Amniotic stem cell (primary cell): Measurements from ENCODE around the gene MAP2K6.

Experiments
- DNase-seq: peaks from one replicate; lab custom pipeline; 2025; lab: John Stamatoyannopoulos, UW

Gene MAP2K6

GRCh38 chr17:69427486-69428197 is 13.1 kb downstream of the MAP2K6 start:
- DNase-seq: no peak

GRCh38 chr17:69428252-69428980 is 13.9 kb downstream of the MAP2K6 start:
- no peak for DNase-seq

GRCh38 chr17:69430488-69430887 is 16.0 kb downstream of the MAP2K6 start:
- DNase-seq: no peak

DNA sequence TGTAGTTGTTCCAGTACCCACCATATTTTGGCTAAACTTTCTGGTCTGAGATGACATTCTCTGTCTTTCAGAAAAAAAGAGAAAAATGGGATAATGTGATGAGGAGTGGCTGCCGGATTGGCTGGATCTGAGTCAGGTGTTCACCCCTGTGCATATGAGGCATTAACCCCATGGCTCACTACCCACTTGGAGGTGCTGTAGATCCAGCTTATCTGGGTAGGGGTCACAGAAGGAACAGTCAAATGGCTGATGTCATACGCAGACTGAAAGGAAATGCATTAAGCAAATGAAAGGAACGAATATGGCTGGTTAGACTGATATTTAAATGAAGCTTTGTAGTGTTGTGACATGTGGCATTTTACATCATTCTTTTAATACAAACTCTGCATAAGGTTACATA is 17.3 kb downstream of the MAP2K6 start:
- DNase-seq: no peak

DNA sequence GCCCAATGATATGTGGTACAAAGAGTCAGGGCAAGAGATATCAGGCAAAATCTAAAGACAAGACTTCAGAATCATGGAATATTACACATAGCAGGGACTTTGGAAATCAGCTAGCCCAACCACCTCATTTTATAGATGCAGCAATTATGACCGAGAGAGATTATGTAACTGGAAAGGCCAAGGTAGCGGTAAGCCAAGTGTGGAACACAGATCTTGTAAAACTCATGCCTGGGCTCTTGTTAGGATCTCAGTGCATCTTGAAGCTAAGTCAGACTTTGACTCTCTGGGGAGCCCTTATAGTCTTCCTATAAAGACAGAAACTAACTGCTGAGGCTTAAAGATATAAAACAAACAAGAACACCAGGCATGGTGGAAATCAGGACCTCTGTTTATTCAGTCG is 18.6 kb downstream of the MAP2K6 start:
- no peak for DNase-seq

GRCh38 chr17:69434164-69434579 is 19.7 kb downstream of the MAP2K6 start:
- no peak for DNase-seq

GRCh38 chr17:69435971-69436696 is 21.6 kb downstream of the MAP2K6 start:
- DNase-seq: no peak

- DNase-seq: no peak
Observed at GRCh38 chr17:69437475-69437874, 23.0 kb downstream of the MAP2K6 start.

GRCh38 chr17:69438776-69439175 is 24.3 kb downstream of the MAP2K6 start:
- no peak for DNase-seq

- DNase-seq: no peak
Observed at GRCh38 chr17:69441179-69441578, 26.7 kb downstream of the MAP2K6 start.

- DNase-seq: no peak
Observed at GRCh38 chr17:69443138-69443537, 28.6 kb downstream of the MAP2K6 start.

DNA sequence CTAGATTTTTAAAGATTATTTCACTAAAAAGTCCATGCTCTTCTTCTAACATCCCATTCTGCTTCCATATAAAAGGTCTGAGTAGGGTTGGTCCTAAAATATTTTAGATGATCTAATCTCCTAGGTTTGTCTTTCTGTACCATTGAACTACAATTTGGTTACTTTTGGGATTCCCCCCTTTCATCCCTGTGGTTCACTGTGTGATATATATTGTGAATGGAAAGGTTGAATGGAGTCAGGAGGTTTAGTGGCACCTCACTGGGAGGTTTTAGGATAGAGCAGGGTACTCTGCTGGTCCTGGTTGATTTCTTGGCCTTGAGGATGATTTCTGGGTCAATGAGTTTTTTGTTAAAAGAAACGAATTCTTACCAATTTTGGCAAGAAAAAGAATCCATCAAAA is 29.5 kb downstream of the MAP2K6 start:
- no peak for DNase-seq

GRCh38 chr17:69445132-69445531 is 30.6 kb downstream of the MAP2K6 start:
- no peak for DNase-seq

DNA sequence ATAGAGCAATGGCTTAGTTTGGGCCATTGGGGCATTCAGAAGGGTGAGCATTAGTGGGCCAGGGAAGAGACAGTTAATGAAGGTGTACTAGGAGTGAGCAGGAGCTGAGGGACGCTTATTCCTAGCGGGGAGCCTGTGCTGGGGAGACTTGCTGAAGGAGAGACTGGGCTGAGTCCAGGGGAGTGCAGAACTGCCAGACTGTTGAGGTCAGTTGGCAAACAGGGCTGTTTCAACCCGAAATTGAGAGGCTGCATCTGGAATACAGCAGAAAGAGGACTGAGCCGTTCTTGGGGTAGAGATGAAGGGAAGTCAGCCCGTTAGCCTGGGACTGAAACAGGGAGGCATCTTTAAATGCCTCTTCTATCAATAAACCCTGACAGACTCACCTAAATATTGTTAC is 33.2 kb downstream of the MAP2K6 start:
- DNase-seq: no peak

DNA sequence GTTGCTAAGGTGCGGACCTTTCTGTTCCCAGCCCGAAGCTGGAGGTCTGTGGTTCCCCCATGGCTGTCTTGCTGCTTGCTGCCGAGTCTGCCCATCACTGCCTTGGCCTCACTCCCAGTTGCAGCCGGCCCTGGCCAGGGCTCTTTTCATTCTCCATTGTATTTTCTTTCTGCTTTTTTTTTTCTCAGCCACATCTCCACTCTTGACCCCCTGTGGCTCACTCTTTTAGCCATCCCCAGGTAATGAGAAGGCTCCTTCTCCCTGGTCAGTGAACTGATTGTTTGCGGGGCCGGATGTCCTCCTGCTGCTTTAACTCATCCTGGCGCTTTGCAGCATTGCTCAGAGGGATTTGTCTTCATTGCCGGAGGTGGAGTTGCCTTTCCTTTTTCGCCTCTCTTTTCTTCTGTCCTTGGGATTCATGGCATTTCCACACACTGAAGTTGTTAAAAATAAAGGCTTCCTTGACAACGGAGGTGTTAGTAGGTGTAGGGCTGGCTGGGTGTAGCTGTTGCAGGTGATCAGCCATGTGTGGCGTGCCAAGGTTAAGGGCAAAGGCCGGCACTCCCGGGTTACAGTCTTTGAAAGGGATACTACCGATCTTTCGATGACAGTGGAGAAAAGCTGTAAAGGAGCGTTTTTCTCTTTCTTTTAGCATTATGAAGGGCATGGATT is 34.1 kb downstream of the MAP2K6 start:
- no peak for DNase-seq

DNA sequence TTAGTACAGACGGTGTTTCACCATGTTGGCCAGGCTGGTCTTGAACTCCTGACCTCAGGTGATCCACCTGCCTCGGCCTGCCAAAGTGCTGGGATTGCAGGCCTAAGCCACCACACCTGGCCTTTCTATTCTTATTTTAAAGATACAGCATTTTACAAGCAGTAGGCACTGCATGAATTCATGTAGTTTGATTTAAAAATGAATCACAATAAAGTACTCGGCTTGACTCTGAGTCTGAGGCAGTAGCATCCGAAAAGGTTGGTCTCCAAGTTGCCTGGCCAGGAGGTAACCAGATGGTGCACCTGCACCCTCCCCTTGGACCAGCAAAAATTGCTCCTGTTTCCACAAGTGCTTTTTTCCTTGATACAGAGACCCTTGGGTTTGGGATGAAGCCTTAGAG is 35.6 kb downstream of the MAP2K6 start:
- no peak for DNase-seq

- no peak for DNase-seq
Observed at GRCh38 chr17:69450918-69451317, 36.4 kb downstream of the MAP2K6 start.

- DNase-seq: no peak
Observed at GRCh38 chr17:69451416-69452394, 37.2 kb downstream of the MAP2K6 start.

- DNase-seq: no peak
Observed at GRCh38 chr17:69452664-69453260, 38.3 kb downstream of the MAP2K6 start.

GRCh38 chr17:69454051-69454450 is 39.6 kb downstream of the MAP2K6 start:
- DNase-seq: no peak

- DNase-seq: no peak
Observed at GRCh38 chr17:69455040-69455439, 40.5 kb downstream of the MAP2K6 start.
